Progenitor cell of endocrine pancreas (in vitro differentiated cells): ENCODE data around the gene NR3C1. TPM values are rescaled to one million over a fixed set of nuclear protein-coding genes. Genes with fewer than 3 reads are reported as not detected.

Source experiments
- DNase-seq: peaks from one replicate; pipeline ENCODE4 v3.0.0; 2021; ENCODE audit warnings: low spot score; ENCODE audit not compliant: unreplicated experiment
- H3K27ac Mint-ChIP-seq: 2 replicates; pipeline ENCODE4 v1.8.0; 2021; ENCODE audit warnings: mild to moderate bottlenecking, moderate library complexity, mixed read lengths
- H3K27me3 Mint-ChIP-seq: 2 replicates; pipeline ENCODE4 v1.8.0; 2021; ENCODE audit warnings: mixed read lengths
- H3K36me3 Mint-ChIP-seq: 2 replicates; pipeline ENCODE4 v1.8.0; 2022; ENCODE audit warnings: mixed read lengths; ENCODE audit not compliant: insufficient read depth
- H3K4me1 Mint-ChIP-seq: 2 replicates; pipeline ENCODE4 v1.8.0; 2021; ENCODE audit warnings: low read depth, mixed read lengths
- H3K4me3 Mint-ChIP-seq: 2 replicates; pipeline ENCODE4 v1.8.0; 2021; ENCODE audit warnings: low read depth, mild to moderate bottlenecking, moderate library complexity, mixed read lengths
- H3K9me3 Mint-ChIP-seq: 2 replicates; pipeline ENCODE4 v1.8.0; 2021; ENCODE audit warnings: low read depth, mixed read lengths
- total RNA-seq: library from RNA; stranded (reverse); gene quantifications from 2 replicates; pipeline ENCODE4 v1.2.1, GENCODE V29; 2021
- TF ChIP-seq, protein P1 (sequence below): fragments of 200-600 bp; sonication (generic); IDR thresholded peaks from one replicate; pipeline ENCODE4 v1.5.0; 2021; ENCODE audit warnings: antibody characterized with exemption, mild to moderate bottlenecking; ENCODE audit not compliant: unreplicated experiment

NR3C1 gene
- total RNA-seq, 1 donor from 2014 or later: 6.7 TPM

DNA sequence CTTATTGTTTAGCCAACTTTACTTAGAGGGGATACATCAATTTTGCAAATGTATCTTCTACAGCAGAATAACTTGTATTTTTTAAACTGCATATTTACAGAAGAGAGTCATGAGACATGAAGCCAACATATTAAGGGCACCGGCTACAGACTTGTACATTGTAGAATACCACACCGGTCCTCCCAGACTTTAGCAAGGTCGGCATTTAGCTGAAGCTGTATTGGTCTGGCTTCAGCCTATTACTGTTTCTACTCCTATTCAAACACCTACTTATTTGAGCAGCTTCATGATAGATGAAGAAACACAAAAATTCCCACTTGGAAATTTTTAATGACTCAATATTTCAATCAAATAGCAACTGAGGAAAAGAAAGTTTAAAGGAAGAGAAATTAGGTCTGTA lies 33.0 kb downstream of the NR3C1 start:
- no peaks in the 10 kb centered on the region for H3K4me1 Mint-ChIP-seq
- no peaks in the 10 kb centered on the region for H3K27me3 Mint-ChIP-seq
- H3K4me3 Mint-ChIP-seq: no peak overlapping the region
- no peaks in the 10 kb centered on the region for H3K36me3 Mint-ChIP-seq
- no peaks in the 10 kb centered on the region for H3K9me3 Mint-ChIP-seq
- TF ChIP-seq, protein P1, sequence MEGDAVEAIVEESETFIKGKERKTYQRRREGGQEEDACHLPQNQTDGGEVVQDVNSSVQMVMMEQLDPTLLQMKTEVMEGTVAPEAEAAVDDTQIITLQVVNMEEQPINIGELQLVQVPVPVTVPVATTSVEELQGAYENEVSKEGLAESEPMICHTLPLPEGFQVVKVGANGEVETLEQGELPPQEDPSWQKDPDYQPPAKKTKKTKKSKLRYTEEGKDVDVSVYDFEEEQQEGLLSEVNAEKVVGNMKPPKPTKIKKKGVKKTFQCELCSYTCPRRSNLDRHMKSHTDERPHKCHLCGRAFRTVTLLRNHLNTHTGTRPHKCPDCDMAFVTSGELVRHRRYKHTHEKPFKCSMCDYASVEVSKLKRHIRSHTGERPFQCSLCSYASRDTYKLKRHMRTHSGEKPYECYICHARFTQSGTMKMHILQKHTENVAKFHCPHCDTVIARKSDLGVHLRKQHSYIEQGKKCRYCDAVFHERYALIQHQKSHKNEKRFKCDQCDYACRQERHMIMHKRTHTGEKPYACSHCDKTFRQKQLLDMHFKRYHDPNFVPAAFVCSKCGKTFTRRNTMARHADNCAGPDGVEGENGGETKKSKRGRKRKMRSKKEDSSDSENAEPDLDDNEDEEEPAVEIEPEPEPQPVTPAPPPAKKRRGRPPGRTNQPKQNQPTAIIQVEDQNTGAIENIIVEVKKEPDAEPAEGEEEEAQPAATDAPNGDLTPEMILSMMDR: no peak
- H3K27ac Mint-ChIP-seq: no peak overlapping the region
- no peak for DNase-seq

DNA sequence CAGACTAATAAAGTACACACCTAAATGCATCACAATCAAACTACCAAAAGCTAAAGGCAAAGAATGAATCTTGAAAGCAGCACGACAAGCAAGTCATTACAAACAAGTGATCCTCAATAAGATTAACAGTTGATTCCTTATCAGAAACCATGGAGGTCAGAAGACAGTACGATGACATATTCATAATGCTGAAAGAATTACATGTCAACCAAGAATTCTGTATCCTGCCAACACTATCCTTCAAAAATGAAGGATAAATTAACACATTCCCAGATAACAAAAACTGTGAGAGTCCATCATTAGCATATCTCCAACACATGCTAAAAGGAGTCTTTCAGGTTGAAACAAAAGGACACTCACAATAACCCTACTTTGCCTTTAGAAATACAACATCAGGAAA lies 39.4 kb downstream of the NR3C1 start:
- Mint-ChIP-seq H3K4me3 (no peak overlapping the region), H3K4me1 (no peaks in the 10 kb centered on the region), H3K36me3 (no peaks in the 10 kb centered on the region), H3K27me3 (no peaks in the 10 kb centered on the region), H3K9me3 (peaks cover 8% of the 10 kb centered on the region), H3K27ac (no peak overlapping the region)
- TF ChIP-seq, protein P1: no peak
- DNase-seq: no peak

DNA sequence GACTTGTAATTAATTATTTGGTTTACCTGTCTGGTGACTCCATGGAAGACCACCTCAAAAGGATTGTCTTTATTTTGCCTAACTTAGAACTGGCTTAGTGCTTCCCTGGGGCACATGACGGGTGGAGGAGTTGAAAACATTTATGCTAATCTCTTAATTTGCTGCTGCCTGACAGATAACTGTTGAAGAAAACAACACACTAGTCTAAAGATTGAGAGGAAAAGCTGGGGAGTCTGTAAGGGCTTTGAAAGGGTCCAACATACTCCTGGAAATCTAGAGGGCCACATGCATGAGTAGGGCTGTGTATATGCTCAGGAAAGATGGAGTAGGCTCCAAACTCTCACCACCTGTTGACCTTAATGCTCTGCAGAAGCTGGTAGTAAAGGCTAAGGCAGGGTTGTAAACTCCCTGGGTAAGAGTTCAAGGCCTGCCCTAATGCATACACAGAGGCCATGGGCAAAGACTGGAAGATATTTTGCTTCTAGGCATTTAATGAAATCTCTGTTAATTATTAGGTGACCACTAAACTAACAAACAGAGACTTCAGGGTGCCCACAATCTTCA lies 40.7 kb downstream of the NR3C1 start:
- no peak for DNase-seq
- no peak overlapping the region for H3K4me3 Mint-ChIP-seq
- peaks cover 8% of the 10 kb centered on the region for H3K9me3 Mint-ChIP-seq
- H3K27ac Mint-ChIP-seq: no peak overlapping the region
- no peaks in the 10 kb centered on the region for H3K36me3 Mint-ChIP-seq
- peaks cover under 1% of the 10 kb centered on the region for H3K4me1 Mint-ChIP-seq
- TF ChIP-seq, protein P1: no peak
- H3K27me3 Mint-ChIP-seq: no peaks in the 10 kb centered on the region

DNA sequence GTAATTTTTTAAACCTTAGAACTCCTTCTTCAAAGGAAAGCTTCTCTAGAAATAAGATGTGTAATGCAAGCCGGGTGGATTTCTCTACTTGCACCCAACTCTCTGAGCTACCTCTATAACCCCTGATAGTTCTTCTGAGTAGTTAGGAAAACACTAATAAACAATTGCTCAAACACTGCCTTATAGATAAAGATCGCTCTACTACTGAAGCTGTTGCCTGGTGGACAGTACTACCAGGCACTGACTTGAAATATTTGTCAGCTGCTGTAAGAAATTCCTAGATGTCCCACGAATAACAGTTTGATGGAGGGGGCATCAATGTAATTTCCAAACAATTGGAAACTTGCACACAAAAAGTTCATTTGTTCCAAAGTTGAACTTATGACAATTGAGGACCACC lies 42.0 kb downstream of the NR3C1 start:
- no peak overlapping the region for H3K27ac Mint-ChIP-seq
- no peak for DNase-seq

DNA sequence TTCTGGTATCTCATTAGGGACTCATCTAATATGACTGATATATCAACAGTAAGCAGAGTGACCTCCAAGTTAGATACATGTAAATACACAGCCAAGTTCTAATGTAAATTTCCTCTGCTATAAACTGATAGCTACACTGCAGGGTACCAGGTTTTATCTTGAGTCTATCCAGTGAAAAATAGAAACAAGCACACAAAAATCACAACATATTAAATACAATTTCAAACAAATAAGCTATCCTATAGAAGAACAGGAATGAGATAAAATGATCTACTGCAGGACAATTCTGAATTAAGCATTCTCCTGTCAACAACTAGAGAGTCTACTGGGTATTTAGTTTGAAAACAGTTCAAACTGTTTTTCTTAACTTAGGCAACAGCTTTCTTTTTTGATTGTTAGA lies 42.7 kb downstream of the NR3C1 start:
- Mint-ChIP-seq H3K27me3 (no peaks in the 10 kb centered on the region), H3K36me3 (no peaks in the 10 kb centered on the region), H3K4me3 (no peak overlapping the region), H3K9me3 (peaks cover 8% of the 10 kb centered on the region), H3K4me1 (peaks cover 2% of the 10 kb centered on the region), H3K27ac (no peak overlapping the region)
- DNase-seq: no peak
- TF ChIP-seq, protein P1: no peak

More for the DNA sequence above, 42.0 kb downstream of the NR3C1 start:
- H3K4me3 Mint-ChIP-seq: no peak overlapping the region
- peaks cover 2% of the 10 kb centered on the region for H3K4me1 Mint-ChIP-seq
- peaks cover 8% of the 10 kb centered on the region for H3K9me3 Mint-ChIP-seq
- TF ChIP-seq, protein P1: no peak
- no peaks in the 10 kb centered on the region for H3K27me3 Mint-ChIP-seq
- H3K36me3 Mint-ChIP-seq: no peaks in the 10 kb centered on the region
